Left ventricle myocardium superior (tissue), 1 donor: ENCODE results near the gene CD4. TPM values are rescaled to one million over a fixed set of nuclear protein-coding genes. Genes with fewer than 3 reads are reported as not detected.

Experiments
- ATAC-seq: fragments of 200-7000 bp; cut with Tn5 transposase; one replicate; pipeline ENCODE4 v1.9.1; 2020; ENCODE audit warnings: mild to moderate bottlenecking, moderate library complexity
- DNase-seq: peaks from one replicate; pipeline ENCODE4 v3.0.0-alpha.2; 2020
- intact Hi-C: fragments of 100-400 bp; cut with micrococcal nuclease; formaldehyde crosslinking; loops from one replicate; pipeline ENCODE4 v1.11.0; 2022
- total RNA-seq: library from RNA; stranded (reverse); fragmentation: NEBNext Ultra II Directional; extraction: Animal tissue kit (Norgen Biotek cat#: 25700); gene quantifications from one replicate; pipeline ENCODE4 v1.2.1, GENCODE V29; 2021
- donor health status: DM: no; HTN: yes; CAD: no; lungs with severe emphysema.

CD4 gene
- total RNA-seq, 1 donor from 2014 or later = 8.4 TPM

DNA sequence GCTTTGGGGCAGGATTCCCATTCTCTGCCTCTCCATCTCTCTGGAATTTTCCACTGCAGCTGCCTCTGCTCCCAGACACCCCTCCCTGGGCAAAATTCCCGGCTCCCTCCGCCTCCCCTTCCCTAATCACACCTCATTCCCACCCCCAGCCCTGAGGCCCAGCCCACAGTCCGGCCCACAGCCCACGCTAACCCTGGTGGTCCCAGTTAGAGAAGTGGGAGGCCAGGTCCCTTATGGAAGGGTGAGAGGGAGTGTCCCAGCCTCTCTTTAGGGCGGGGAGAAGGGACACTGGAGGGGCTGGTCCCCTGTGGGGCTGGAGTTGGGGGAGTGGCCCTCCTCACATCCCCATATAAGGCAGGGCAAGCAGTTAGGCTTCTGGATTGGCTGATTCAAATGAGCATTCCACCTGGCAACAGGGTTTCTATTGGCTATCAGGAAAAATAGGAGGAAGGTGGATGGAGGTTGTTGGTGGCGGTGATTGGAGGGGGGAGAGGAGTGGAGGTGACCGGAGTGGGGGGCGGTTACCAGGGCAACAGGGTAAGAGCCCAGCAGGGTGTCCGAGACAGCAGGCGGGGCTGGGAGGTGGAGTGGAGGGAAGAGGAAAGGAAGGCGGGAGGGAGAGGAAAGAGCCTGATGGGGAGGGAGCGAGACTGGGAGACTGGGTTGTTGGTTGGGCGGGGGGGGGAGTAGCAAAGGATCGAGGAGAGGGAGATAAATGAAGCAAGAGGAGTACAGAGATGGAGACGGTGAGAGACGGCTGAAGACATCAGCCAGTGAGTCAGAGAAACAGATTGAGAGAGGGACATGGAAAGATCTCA is 25.1 kb upstream of the CD4 start:
- DNase-seq (peak; percentile 93), ATAC-seq (peak; percentile 84)
- intact Hi-C loops = no loop called here

- intact Hi-C loops = no loop called here
- DNase-seq (no peak), ATAC-seq (no peak)
Measured at GRCh38 chr12:6765048-6765633, 24.2 kb upstream of the CD4 start.

- peak; percentile 57 for ATAC-seq
Measured at GRCh38 chr12:6765634-6766581, 23.4 kb upstream of the CD4 start, which contains the start of gene PTMS. PTMS (plus strand) TSS chr12:6766363; CDS start chr12:6766706, 343 bp downstream.

GRCh38 chr12:6766651-6767349 is 22.5 kb upstream of the CD4 start:
- ATAC-seq = peak; percentile 59
- DNase-seq = peak; percentile 91
- intact Hi-C loops = no loop called here

More at GRCh38 chr12:6765634-6766581, 23.4 kb upstream of the CD4 start, which contains the start of gene PTMS:
- DNase-seq = peak; percentile 90
- intact Hi-C loops = no loop called here

DNA sequence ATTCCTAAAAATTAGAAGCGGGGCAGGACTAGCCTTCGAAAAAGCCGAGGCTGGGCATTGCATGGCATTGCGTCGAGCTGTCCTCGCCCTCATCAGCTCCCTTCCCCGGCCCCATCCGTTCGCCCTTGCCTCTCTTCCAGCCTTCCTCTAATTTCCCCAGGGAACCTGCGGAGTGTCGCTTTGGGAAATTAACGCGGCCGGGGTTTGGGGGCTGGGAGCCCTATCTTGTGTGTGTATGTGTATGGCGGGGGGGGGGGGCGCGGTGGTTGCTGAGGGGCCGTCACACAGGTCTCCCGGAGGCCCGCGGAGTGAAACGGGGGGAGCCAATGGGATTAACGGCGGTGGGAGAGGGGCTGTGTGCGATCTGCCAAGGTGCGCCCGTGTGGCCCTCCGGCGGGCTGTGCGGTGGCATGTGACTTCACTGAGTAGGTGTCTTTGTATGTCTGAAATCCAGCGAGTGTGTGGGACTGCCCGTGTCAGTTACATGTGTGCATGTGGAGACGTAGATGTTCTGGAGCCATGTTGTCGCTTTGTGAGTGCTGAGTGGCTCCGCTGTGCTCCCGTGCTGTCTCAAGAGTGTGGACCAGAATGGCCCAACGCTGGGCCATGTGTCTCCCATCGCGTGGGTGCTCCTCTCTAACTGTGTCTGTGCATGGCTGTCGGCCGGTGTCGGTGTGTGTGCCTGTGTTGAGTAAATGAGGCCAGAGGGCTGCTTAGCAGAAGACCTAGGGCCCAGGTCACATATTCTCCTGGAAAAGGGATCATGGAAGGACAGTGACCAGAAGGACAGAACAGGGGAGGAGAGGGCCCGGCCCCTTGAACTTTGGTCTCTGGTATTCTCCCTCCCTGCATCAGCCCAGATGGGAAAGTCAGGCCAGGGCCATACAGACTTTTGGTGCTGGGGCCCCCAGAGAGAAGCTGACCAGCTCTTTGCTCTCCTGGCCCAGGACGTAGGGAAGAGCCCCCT is 21.7 kb upstream of the CD4 start:
- DNase-seq (peak; percentile 43), ATAC-seq (no peak)
- intact Hi-C loops = no loop called here

DNA sequence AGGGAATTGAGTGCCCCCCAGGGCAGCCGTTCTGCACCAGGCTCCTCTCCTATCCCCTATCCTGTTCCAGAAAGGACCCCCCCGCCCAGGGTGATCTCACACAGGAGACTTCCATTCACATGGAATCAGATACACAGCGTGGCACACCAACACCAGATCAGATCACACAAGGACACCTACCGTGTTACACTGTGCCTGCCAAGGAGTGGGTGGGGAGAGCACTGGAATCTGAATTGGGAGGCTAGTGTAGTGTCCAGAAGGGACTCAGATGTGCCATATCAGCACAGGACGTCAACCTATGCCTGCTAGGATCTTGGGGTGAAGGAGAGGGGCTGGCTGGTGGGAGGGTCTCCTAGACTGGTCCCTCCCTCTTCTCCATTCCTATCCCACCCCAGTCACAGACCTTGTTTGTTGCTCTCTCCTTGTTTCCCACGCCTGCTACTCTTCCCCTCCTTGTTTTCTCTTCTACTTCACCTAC is 20.9 kb upstream of the CD4 start:
- intact Hi-C loops = no loop called here
- no peak for DNase-seq
- ATAC-seq = no peak

DNA sequence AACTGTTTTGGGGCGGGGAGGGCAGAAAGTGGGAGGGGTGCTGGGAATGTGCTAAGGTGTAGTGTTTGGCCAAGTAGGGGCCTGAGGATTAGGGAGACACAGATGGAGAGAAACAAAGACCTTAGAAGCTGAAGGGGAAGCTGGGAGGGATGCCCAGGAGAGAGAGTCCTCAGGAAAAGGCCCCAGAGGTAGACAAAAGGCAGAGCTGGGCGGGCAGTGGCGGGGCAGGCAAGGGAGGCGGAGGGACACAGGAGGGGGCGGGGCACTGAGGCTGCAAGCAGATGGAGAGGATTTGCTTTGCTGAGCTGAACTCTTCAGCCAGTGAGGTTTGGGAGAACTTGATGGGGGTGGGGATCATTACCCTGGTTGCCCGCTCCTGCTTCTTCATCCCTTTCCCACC is 20.3 kb upstream of the CD4 start:
- ATAC-seq (no peak), DNase-seq (peak; percentile 71)
- intact Hi-C loops = no loop called here

DNA sequence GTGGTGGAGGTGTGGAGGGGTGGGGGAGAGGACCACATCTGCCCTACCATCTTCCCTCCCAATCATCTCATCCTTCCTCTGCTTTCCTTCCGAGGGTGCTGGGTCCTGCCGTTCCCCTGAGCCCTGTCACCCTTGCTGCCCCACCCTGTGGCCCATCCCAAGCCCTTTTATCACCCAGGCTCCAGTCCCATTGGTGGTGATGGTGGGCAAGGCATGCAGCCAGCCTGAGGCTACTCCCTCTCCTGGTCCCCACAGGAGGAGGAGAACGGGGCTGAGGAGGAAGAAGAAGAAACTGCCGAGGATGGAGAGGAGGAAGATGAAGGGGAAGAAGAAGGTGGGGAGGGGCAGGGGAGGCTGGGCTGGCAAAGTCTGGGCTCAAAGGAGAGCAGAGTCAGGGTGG is 19.7 kb upstream of the CD4 start:
- peak; percentile 24 for DNase-seq
- intact Hi-C loops = no loop called here
- no peak for ATAC-seq

DNA sequence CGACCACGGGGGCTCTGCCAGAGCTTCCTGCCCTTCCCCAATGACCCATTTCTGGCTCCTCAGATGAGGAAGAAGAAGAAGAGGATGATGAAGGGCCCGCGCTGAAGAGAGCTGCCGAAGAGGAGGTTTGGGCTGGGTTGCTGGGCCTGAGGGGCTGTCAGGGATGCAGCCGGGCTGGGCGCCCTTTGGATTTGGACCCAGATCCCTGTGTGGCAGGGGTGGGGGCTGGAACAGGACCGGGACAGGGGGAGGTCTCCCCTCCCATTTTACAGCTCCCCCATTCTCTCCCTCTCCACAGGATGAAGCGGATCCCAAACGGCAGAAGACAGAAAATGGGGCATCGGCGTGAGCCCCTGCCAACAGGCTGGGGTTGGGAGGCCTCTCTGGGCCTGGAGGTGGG is 19.2 kb upstream of the CD4 start:
- intact Hi-C loops = no loop called here
- ATAC-seq (no peak), DNase-seq (peak; percentile 23)

DNA sequence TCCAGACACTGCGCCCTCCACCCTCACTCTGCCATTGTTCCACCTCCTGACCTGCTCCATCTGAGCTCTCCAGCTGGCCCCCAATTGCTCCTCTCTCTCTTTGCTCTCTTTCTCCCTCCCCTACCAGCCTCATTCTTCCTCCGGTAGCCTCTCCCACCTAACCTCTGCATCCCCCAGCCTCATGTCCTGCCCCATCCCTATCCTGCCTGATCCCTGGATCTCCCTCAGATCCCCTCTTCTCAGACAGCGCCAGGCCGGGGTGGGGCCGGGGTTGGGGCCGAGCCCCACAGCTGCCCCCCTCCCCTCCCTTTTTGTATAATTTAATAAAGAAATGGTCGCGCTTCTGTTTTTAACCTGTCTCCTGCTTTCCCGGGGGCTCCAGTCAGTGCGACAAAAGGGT is 18.7 kb upstream of the CD4 start:
- ATAC-seq (no peak), DNase-seq (no peak)
- intact Hi-C loops = no loop called here

- intact Hi-C loops = no loop called here
- ATAC-seq = no peak
- peak; percentile 38 for DNase-seq
Measured at GRCh38 chr12:6771091-6771495, 18.2 kb upstream of the CD4 start.

DNA sequence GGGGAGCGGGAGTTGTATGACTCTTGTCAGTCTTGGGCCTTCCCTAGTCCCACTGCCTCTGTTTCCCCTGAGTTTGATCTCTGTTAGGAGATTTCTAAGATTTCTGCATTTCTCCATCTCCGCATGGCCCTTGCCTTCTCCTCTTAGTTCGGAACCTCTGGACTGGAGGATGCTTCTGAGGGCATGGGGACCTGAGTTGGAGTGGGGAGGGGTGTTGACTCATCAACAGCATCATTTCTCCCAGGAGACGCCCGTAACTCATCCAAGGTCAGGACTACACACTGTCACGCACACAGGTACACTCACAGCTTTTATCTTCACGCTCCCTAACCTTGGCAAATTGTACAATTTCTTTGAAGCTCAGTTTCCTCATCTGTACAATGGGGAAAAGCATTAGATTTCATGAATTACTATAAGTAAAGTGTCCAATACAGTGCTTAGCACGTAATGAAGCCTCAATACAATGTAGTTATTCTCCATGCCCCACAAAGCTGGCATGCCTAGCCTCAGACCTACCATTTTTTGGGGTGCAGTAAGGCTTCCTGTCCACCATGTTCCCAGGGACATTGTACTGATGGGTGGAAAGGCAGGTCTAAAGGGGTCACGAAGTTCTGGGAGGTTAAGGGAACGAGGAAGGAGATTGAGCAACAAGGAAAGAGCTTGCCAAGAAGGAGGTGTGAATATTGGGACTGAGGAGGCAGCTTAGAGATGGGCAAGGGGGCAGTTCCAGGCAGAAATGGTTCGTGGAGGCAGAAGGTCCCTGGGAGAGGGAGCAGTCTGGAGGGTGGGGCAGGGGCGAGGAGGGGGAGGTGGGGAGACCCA is 17.6 kb upstream of the CD4 start:
- DNase-seq (peak; percentile 3), ATAC-seq (peak; percentile 35)
- intact Hi-C loops = loop anchor here (2.0 kb wide), 1 partner anchor 37 kb away; no protein-coding TSS in a partner anchor

- peak; percentile 33 for DNase-seq
- intact Hi-C loops = loop anchor here (2.0 kb wide), 1 partner anchor 38 kb away; no protein-coding TSS in a partner anchor
- ATAC-seq = peak; percentile 6
Measured at GRCh38 chr12:6772331-6772695, 17.0 kb upstream of the CD4 start, which contains the start of gene LAG3. LAG3 (plus strand) TSS chr12:6772520; CDS start chr12:6772853, 333 bp downstream.

DNA sequence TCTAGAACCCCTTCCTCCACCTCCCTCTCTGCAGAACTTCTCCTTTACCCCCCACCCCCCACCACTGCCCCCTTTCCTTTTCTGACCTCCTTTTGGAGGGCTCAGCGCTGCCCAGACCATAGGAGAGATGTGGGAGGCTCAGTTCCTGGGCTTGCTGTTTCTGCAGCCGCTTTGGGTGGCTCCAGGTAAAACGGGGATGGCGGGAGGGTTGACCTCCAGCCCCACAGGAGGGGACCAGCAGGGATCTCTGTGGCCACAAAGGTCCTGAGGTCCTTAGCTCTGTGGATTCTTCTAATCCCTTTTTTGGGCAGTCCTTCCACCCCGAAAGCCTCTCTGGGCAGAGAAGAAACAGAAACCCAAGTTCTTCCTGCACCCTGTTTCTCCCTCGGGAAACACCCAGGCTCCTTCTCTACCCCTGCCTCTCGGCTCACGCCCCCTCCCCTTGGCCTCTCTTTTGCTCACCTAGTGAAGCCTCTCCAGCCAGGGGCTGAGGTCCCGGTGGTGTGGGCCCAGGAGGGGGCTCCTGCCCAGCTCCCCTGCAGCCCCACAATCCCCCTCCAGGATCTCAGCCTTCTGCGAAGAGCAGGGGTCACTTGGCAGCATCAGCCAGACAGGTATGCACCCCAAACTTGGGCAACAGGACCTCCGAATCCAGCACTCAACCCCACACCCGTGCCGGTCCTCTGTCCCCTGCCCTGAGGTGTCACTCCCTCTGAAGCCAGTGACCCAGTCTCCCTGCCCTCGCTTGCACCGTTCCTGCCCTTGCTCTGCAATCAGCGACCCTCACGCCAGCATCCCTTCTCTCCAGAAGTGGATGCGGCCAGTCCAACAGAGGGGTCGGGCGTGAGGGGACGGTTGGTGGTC is 16.4 kb upstream of the CD4 start:
- DNase-seq = peak; percentile 22
- intact Hi-C loops = loop anchor here (2.0 kb wide), 1 partner anchor 38 kb away; no protein-coding TSS in a partner anchor
- ATAC-seq = no peak

- DNase-seq = peak; percentile 37
- intact Hi-C loops = loop anchor here (2.0 kb wide), 1 partner anchor 39 kb away; no protein-coding TSS in a partner anchor
- ATAC-seq = no peak
Measured at GRCh38 chr12:6773590-6774351, 15.6 kb upstream of the CD4 start.
